ENCODE results near the gene RNF43.

RNF43 gene

GRCh38 chr17:58375256-58375655 lies 42.1 kb downstream of the RNF43 start:
- H3K9me3 ChIP-seq (ENCODE audit: control insufficient read depth, insufficient read depth, low read length), result no peaks in the 10 kb centered on the region
- H3K27ac ChIP-seq (ENCODE audit: low read length), result no peak overlapping the region
- H3K4me1 ChIP-seq (ENCODE audit: control insufficient read depth, insufficient read depth, low read length), result peaks cover 5% of the 10 kb centered on the region
- H3K4me3 ChIP-seq (ENCODE audit: low read length), result no peak overlapping the region
- H3K27me3 ChIP-seq (ENCODE audit: control insufficient read depth, insufficient read depth, low read length), result no peaks in the 10 kb centered on the region
- no CpG with 5 or more reads among the region's 5 CpGs for whole genome bisulfite sequencing (ENCODE audit: insufficient coverage, insufficient read length)
- no peaks in the 10 kb centered on the region for H3K36me3 ChIP-seq (ENCODE audit: control insufficient read depth, insufficient read depth, low read length)
- DNase-seq (ENCODE audit: low read depth, low spot score), result no peak

- Histone ChIP-seq H3K36me3 (ENCODE audit: control insufficient read depth, insufficient read depth, low read length) (no peaks in the 10 kb centered on the region), H3K27ac (ENCODE audit: low read length) (no peak overlapping the region), H3K4me1 (ENCODE audit: control insufficient read depth, insufficient read depth, low read length) (peaks cover 5% of the 10 kb centered on the region), H3K27me3 (ENCODE audit: control insufficient read depth, insufficient read depth, low read length) (no peaks in the 10 kb centered on the region), H3K4me3 (ENCODE audit: low read length) (no peak overlapping the region), H3K9me3 (ENCODE audit: control insufficient read depth, insufficient read depth, low read length) (no peaks in the 10 kb centered on the region)
- no peak for DNase-seq (ENCODE audit: low read depth, low spot score)
- WGBS (ENCODE audit: insufficient coverage, insufficient read length), result no CpG with 5 or more reads among the region's 1 CpG
These were observed 43.4 kb downstream of the RNF43 start for GRCh38 chr17:58373923-58374322.

DNA sequence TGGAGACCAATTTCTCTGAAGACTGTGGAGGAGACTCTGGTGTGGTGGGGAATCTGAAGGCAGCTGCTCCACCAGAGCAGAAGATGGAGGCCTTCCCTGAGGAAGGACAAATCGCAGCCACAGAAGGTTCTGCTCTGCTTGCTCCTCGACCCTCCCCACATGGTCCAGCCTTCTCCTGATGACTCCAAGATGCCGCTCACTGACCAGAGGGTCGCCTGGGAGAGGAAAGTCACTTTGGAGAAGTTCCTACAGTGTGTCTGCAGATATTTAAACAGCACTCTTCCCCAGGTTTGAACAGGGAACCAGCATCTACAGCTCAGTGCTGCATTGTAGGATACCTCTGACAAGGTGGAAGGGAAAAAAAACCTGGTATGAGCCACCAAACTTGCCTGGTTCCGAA lies 44.3 kb downstream of the RNF43 start:
- Histone ChIP-seq H3K27ac (ENCODE audit: low read length) (no peak overlapping the region), H3K4me3 (ENCODE audit: low read length) (no peak overlapping the region), H3K27me3 (ENCODE audit: control insufficient read depth, insufficient read depth, low read length) (no peaks in the 10 kb centered on the region), H3K36me3 (ENCODE audit: control insufficient read depth, insufficient read depth, low read length) (no peaks in the 10 kb centered on the region), H3K4me1 (ENCODE audit: control insufficient read depth, insufficient read depth, low read length) (peaks cover 5% of the 10 kb centered on the region), H3K9me3 (ENCODE audit: control insufficient read depth, insufficient read depth, low read length) (no peaks in the 10 kb centered on the region)
- DNase-seq (ENCODE audit: low read depth, low spot score), result no peak
- no CpG with 5 or more reads among the region's 5 CpGs for WGBS (ENCODE audit: insufficient coverage, insufficient read length)

GRCh38 chr17:58371300-58371950 lies 45.9 kb downstream of the RNF43 start:
- no peaks in the 10 kb centered on the region for H3K9me3 ChIP-seq (ENCODE audit: control insufficient read depth, insufficient read depth, low read length)
- no peak overlapping the region for H3K27ac ChIP-seq (ENCODE audit: low read length)
- DNase-seq (ENCODE audit: low read depth, low spot score), result no peak
- no peaks in the 10 kb centered on the region for H3K27me3 ChIP-seq (ENCODE audit: control insufficient read depth, insufficient read depth, low read length)
- no CpG with 5 or more reads among the region's 6 CpGs for WGBS (ENCODE audit: insufficient coverage, insufficient read length)
- no peaks in the 10 kb centered on the region for H3K36me3 ChIP-seq (ENCODE audit: control insufficient read depth, insufficient read depth, low read length)
- peaks cover under 1% of the 10 kb centered on the region; the same call in 1 of the 2 replicates for H3K4me1 ChIP-seq (ENCODE audit: control insufficient read depth, insufficient read depth, low read length)
- H3K4me3 ChIP-seq (ENCODE audit: low read length), result no peak overlapping the region

DNA sequence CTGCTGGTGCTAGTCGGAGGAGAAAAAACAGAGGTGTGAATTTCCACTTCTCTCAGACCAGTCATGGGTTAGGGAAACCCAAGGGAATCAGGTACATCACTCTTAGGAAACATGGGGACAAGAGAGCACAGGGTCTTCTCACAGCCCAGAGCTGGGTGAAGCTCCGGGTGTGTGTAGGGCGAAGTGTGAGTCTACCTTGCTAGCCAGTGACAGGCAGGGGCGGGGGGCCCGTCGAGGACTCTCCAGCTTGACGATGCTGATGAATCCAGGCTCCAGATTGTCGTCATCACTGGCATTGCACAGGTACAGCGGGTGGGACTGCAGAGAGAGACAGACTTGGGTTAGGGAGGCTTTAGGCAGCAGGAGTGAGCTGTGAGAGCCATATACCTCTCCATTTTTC lies 46.6 kb downstream of the RNF43 start:
- no peaks in the 10 kb centered on the region for H3K36me3 ChIP-seq (ENCODE audit: control insufficient read depth, insufficient read depth, low read length)
- H3K4me1 ChIP-seq (ENCODE audit: control insufficient read depth, insufficient read depth, low read length), result no peaks in the 10 kb centered on the region
- no peaks in the 10 kb centered on the region for H3K9me3 ChIP-seq (ENCODE audit: control insufficient read depth, insufficient read depth, low read length)
- DNase-seq (ENCODE audit: low read depth, low spot score), result no peak
- WGBS (ENCODE audit: insufficient coverage, insufficient read length), result no CpG with 5 or more reads among the region's 9 CpGs
- no peak overlapping the region for H3K27ac ChIP-seq (ENCODE audit: low read length)
- H3K4me3 ChIP-seq (ENCODE audit: low read length), result no peak overlapping the region
- H3K27me3 ChIP-seq (ENCODE audit: control insufficient read depth, insufficient read depth, low read length), result no peaks in the 10 kb centered on the region

- H3K27me3 ChIP-seq (ENCODE audit: control insufficient read depth, insufficient read depth, low read length), result no peaks in the 10 kb centered on the region
- no peaks in the 10 kb centered on the region for H3K4me1 ChIP-seq (ENCODE audit: control insufficient read depth, insufficient read depth, low read length)
- H3K36me3 ChIP-seq (ENCODE audit: control insufficient read depth, insufficient read depth, low read length), result no peaks in the 10 kb centered on the region
- no CpG with 5 or more reads among the region's 5 CpGs for WGBS (ENCODE audit: insufficient coverage, insufficient read length)
- no peaks in the 10 kb centered on the region for H3K9me3 ChIP-seq (ENCODE audit: control insufficient read depth, insufficient read depth, low read length)
- no peak overlapping the region for H3K4me3 ChIP-seq (ENCODE audit: low read length)
- DNase-seq (ENCODE audit: low read depth, low spot score), result no peak
- no peak overlapping the region for H3K27ac ChIP-seq (ENCODE audit: low read length)
These were observed 47.0 kb downstream of the RNF43 start for GRCh38 chr17:58370309-58370708.

GRCh38 chr17:58369214-58370031 lies 47.9 kb downstream of the RNF43 start:
- Histone ChIP-seq H3K4me3 (ENCODE audit: low read length) (no peak overlapping the region), H3K4me1 (ENCODE audit: control insufficient read depth, insufficient read depth, low read length) (no peaks in the 10 kb centered on the region), H3K36me3 (ENCODE audit: control insufficient read depth, insufficient read depth, low read length) (no peaks in the 10 kb centered on the region), H3K27ac (ENCODE audit: low read length) (no peak overlapping the region), H3K9me3 (ENCODE audit: control insufficient read depth, insufficient read depth, low read length) (no peaks in the 10 kb centered on the region), H3K27me3 (ENCODE audit: control insufficient read depth, insufficient read depth, low read length) (no peaks in the 10 kb centered on the region)
- WGBS (ENCODE audit: insufficient coverage, insufficient read length), result no CpG with 5 or more reads among the region's 5 CpGs
- no peak for DNase-seq (ENCODE audit: low read depth, low spot score)

- WGBS (ENCODE audit: insufficient coverage, insufficient read length), result no CpG with 5 or more reads among the region's 3 CpGs
- H3K36me3 ChIP-seq (ENCODE audit: control insufficient read depth, insufficient read depth, low read length), result no peaks in the 10 kb centered on the region
- no peak overlapping the region for H3K27ac ChIP-seq (ENCODE audit: low read length)
- H3K27me3 ChIP-seq (ENCODE audit: control insufficient read depth, insufficient read depth, low read length), result no peaks in the 10 kb centered on the region
- no peaks in the 10 kb centered on the region for H3K9me3 ChIP-seq (ENCODE audit: control insufficient read depth, insufficient read depth, low read length)
- H3K4me3 ChIP-seq (ENCODE audit: low read length), result no peak overlapping the region
- no peak for DNase-seq (ENCODE audit: low read depth, low spot score)
- H3K4me1 ChIP-seq (ENCODE audit: control insufficient read depth, insufficient read depth, low read length), result no peaks in the 10 kb centered on the region
These were observed 48.5 kb downstream of the RNF43 start for GRCh38 chr17:58368860-58369213.

Measured in iPS DF 6.9 (cell line).